Glomerular visceral epithelial cell (primary cell): Measurements from ENCODE around the gene IGF1R.
"Not testable (repeated sequence)": the region's sequence is repeated elsewhere in the genome, so short reads cannot be mapped to it uniquely, and the experiment has no call there.

ENCODE experiments used
- DNase-seq: peaks from one replicate; pipeline ENCODE4 v3.0.0-alpha.2; 2016; ENCODE audit errors: extremely low spot score

IGF1R gene

DNA sequence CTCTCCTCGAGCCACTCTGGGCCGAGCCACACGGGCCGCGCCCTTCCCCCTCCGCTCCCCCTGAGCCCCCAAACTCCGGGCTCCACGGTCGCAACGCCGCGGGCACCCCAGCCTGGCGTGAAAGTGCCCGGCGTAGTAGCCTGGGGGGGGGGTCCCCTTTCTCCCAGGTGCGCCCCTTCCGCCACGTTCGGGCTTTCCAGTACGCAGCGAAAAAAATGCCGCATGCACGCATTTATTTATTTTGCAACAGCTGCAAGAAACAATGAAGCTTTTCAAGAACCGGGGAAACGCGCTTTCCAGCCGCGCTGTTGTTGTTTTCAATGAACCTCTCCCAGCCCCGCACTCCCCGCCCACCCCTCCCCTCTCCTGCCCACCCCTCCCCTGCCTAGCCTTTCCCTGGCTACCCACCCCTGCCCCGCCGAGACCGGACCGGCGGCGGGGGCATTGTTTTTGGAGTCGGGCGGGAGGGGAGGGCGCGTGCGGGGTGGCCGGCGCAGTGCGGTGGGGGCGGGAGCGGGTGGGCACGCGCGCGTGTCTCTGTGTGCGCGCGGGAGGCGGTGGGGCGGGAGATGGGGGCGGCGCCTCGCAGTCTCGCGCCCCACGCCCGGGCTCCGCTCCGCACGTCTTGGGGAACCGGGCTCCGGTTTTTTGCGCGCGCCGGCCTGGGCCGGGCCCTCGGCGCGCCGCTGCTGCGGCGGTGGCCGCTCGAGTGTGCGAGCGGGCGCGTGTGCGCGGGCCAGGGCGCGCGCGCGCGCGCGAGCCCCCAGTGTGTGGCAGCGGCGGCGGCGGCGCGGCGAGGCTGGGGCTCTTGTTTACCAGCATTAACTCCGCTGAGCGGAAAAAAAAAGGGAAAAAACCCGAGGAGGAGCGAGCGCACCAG, at the start of gene IGF1R:
IGF1R (plus strand) TSS at position 766 of the 880 bp plus-strand sequence. CDS start 1,043 bp downstream, outside the sequence.
- DNase-seq, result peak; percentile 95

DNA sequence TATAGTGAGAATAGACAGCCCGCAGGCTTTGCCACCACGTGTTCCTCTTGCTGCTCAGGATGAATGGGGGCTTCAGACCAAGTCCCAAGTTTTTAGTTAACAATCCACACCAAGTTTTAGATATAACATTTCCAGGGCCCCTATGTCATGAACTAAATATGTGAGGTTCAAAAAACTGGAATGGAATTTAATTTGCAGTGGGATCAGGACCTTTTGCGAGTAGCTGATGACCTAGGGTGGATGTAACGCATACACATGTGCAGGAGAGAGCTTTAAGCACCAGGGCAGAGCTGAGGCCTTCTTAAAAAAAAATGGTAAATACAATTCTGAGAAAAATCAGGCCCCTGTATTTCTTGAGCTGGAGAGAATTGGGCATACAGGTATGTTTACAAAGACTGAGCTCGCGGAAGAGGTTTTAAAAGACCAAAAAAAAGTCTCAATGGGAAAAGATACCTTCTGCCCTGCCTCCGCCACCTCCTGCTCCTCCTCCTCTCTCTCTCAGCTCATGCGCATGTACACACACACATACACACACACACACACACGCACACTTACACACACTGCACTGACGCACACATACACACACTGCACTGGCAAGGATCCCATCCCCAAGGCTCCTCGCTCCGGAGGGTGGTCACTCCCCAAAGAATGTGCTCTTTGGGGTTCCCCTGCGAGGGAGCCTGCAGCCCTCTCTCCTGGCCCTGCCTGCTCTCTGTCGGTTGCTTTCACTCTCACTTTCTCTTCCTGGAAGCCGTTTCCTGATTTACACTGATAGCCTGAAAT, 48.2 kb upstream of the IGF1R start:
- DNase-seq, result peak; percentile 38

DNA sequence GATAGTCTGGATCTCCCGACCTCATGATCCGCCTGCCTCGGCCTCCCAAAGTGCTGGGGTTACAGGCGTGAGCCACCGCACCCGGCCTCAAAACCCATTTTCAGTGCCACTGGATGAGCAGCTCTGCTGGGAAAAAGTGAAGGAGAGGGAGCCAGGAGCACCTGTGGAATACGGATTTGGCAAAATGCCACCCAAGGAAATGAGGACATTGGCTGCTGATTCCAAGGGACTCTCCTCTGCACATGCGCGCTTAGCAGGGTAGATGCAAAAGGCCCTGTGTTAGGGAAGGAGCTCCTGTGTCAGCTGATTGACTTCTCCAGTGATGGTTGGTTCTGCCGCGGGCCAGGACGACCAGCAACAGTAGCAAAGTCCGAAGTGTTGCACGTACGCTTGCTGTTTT, 43.4 kb upstream of the IGF1R start:
- no peak for DNase-seq

DNA sequence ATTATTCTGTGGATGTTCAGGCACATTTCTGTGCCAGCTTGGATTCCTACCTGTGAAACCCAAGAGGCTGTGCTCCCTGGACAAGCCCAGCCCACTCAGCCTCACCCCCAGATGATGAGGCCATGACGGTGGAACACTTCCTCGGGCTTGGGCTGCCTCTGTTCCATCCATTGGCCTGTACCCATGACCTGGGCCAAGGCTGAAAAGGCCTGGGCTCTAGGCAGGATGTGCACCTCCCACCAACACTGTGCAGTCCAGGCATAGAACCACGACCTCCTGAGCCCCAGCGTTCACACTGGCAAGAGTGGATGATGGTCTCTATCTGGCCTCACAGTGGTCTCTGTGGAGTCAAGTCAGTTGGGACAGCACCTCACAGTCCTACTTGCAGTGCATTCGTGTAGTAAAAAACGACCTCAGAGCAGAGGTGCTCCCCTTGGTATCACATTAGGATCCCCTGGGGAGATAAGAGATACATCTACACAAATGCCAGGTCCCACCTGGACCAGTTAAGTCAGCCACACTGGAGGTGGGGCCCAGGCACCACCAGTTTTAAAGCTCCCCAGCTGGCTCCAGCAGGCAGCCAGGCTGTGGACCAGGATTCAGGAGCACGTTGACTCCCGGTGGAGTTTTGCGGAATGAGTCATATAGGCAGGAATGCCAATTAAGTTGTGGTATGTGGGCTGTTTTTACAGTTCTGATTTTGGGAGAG, 39.0 kb upstream of the IGF1R start:
- peak; percentile 74 for DNase-seq

DNA sequence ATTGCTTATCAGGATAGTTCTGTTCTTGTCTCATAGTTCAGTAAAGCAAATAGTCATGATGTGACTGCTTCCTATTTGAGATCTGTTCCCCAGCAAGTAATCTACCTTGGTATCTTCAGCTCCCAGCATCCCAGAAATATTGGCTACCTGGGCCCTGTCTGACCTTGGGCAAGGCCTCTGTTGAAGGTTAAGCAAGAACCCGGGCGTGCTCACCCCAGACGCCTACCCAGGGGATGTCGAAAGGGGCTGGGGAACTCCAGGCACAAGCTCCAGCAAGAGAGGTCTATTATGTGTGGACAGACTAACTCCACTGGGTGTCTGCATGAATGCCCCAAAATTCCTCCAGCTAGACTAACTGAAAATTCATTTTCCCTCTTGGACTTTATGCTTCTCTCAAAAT, 37.3 kb upstream of the IGF1R start:
- DNase-seq, result no peak

DNA sequence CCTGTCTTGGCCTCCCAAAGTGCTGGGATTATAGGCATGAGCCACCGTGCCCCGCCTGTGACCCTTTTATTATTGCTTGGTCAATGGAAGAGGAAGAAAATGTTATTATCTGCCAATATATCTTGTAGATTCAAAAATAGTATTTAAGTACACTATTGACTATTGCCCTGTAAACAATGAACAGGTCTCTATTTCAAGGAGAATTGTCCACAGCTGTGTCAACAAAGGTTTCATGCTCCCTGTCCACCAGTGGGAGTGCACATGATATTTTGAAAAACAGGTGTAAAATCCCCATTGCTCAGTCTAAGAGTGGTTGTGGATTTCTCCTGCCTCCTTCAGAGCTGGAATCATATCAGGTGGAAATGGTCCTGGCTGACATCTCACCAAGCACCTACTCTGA, 36.5 kb upstream of the IGF1R start:
- no peak for DNase-seq

DNA sequence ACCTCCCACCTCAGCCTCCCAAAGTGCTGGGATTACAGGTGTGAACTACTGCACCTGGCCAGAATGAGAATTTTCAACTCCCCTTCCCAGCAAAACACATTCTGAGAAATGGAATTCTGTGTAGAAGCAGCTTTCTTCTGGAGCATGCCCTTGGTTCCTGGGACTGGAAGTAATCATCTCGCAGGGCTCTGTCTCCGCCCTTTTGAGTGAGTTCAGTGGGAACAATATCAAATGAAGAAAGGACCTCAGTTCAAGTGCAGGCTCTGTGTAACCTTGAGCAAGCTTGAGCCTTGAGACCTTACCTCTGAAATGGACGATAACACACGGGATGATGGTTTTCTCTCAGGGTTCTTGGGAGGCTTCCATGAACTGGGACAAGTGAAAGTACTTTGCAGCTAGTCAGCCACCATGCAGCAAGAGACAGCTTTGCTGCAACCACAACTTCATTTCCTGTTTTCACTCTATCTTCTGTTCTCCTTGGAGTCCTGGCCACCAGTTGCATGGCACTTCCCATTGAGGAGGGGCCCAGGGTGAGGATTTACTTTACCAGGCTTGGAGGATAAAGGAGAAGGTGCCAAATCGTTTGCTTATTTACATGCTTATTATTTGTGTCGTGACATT, 35.7 kb upstream of the IGF1R start:
- no peak for DNase-seq

DNA sequence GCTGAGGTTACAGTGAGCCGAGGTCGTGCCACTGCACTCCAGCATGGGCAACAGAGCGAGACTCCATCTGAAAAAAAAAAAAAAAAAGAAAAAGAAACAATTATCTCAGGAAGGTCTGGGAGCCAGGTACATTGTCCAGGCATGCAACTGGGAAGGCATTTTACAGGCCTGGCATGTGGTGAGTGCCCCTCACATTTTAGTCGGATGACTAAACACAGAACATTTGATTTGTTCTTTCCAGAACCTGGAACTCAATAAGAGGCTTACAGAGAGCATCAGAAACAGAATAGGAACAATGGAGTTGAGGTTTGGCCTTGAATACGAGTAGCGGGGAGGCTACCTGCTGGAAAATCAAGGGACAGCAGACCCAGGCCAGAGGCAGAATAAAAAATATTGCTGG, 33.7 kb upstream of the IGF1R start:
- DNase-seq, result no peak

DNA sequence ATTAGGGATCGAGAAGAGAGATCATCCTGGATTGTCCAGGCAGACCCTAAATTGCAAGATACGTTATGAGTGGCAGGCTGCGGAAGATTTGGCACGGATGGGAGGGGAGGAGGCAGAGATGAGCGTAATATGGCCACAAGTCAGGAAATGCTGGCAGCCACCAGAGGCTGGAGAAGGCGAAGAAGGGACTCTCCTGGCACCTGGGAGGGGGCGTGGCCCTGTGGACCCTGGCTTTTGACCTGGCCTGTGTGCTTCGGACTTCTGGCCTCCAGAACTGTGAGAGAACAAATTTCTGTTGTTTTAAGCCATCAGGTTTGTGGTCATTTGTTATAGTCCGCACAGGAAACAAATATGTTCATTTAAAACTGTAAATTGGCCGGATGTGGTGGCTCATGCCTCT, 31.9 kb upstream of the IGF1R start:
- DNase-seq, result no peak

DNA sequence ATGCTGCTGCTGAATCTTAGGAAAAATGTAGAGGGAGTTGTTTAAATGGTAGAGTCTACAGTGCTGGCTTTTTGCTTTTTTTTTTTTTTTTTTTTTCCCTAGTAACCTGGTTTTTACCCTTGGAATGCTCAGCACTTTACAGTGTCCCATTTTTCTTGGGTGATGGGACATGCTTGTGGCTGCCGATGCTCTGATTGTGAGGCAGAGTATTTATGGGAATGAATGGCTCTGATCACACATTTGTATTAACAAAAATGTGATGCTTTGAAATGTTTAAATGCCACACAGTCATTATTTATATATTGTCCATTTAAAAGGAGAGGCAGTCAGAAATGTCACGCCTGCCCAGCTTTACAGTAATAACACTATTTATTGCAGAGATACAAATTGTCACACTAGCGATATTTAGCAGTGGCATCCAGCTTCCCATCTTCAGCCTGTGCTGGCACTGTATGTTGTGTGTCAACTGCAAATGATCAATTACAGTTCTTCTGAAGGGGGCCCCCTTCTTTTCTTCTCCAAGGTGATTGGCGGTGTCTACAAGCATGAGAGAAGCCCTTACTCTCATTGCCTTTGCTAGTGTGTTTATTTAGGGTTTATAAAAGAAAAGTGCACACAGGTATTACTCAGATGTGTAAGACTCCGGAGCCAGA, 30.9 kb upstream of the IGF1R start:
- no peak for DNase-seq

DNA sequence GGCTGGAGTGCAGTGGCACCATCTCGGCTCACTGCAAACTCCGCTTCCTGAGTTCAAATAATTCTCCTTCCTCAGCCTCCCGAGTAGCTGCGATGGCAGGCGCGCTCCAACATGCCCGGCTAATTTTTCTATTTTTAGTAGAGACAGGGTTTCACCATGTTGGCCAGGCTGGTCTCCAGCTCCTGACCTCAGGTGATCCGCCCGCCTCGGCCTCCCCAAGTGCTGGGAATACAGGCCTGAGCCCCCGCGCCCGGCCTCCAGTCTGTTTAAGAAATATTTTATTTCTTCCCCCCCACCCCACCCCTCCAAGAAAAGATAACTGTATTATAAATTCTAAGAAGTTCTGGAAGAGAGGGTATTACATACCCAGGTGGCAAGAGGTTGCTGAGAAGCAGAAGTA, 29.8 kb upstream of the IGF1R start:
- not testable (repeated sequence) for DNase-seq

DNA sequence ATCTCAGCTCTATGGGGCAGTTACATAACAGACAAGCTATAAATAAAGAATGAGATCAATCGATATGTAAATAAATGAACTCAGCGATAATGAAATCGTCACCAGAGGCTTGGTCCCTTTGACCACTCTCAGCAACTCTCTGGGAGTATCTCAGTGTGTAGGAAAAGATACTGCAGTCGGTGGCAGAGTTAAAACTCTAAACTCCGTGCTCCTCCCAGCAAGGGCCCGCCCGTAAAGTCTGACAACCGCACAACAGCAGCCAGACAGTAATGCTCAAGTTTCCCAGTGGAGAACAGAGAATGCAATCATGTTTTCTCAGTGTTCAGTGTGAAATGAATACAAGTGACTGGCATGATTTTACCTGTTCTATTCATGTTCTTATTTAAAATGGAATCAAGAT, 28.3 kb upstream of the IGF1R start:
- DNase-seq, result no peak

DNA sequence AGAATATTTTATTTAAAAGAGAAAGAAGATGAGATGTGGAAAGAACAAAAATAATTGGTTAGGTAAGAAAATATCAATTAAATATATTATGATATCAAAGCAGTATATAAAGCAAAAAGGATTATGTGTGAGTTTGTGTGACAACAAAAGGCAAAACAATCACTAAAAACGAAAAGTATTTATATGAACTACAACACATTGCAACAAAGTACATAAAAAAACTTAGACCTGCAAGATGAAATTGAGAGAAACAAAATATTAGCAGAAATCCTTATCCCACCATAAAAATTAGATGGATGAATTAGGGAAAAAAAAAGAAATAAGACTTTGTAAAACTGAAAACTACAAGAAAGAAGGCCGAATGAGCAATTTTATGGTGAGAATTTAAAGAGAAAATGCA, 27.3 kb upstream of the IGF1R start:
- no peak for DNase-seq

DNA sequence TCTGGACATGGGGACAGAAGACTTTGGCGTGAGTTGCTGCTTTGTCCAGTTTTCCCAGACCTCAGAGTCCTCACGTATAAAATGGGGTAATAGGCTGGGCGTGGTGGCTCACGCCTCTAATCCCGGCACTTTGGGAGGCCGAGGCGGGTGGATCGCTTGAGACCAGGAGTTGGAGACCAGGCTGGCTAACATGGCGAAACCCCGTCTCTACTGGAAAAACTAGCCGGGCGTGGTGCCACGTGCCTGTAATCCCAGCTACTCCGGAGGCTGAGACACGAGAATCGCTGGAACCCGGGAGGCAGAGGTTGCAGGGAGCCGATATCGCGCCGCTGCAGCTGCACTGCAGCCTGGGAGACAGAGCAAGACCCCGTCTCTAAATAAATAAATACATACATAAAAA, 22.7 kb upstream of the IGF1R start:
- DNase-seq, result no peak

DNA sequence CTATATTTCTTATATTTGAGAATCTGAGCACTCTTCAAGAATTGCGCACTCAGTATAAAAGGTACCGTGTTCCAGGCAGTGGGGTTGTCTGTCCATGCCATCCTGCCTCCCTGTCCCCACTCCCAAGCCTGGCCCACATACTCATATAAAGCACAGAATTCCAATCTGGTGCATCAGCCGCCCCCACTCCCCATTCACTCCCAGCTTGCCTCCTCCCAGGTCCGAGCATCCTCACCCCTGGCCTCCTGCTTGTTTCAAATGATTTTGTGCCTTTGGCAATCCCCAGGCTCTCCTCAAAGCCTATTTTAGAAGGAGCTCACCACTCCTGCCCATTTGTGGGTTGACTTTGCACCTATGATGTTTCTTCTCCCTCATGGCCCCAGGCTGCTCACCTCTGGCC, 22.2 kb upstream of the IGF1R start:
- no peak for DNase-seq

DNA sequence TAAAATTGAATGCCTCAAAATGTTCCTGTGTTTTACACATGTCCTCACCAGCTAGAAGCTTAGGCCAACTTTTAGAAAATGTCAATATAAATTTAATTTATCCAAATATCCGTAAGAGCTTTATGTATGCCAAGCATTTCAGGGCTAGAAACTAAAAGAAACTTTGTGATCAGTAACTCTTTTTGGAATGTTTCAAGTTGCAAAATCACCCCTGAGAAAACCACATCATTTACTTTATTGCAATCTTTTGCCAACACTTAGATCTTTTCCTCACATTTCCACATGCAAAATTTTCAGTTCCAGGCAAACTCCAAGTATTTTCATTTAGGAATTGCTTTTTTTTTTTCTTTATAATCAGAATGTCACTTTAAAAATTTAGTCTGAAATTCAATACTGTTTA, 20.1 kb upstream of the IGF1R start:
- no peak for DNase-seq

DNA sequence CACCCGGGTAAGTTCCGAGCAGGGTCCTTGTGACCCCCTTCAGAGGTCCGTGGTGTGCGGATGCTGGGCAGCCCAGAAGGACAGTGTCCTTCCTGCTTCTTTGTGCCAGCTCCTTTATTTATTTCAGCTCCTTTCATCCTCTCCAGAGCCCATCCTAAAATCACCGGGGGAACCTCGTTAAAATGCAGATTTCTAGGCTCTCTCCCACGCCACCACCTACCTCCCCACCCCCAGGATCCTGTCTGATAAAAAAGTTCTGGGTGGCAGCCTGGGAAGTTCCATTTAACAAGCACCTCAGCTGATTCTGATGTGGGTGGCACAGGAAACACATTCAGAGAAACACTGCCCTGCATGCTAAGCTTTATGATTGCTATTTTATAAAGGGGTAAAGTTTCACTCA, 12.5 kb upstream of the IGF1R start:
- no peak for DNase-seq

DNA sequence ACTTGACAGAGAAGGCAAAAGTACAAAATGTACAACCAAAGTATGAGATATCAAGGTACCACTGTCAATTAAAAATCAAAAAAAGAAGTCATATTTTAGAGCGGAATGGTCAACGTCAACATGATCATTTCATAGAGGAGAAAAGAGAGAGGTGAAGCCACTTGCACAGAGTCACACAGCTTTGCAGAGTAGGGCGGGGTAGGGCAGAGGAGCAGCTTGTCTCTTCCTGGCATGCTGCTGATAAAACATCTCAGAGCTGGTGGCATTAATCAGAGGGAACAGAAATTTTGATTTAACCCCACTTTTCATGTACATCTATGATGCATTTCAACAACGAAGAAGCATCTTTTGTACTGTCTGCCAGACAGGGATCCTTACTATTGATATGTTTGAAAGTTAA, 5.2 kb upstream of the IGF1R start:
- DNase-seq, result no peak

DNA sequence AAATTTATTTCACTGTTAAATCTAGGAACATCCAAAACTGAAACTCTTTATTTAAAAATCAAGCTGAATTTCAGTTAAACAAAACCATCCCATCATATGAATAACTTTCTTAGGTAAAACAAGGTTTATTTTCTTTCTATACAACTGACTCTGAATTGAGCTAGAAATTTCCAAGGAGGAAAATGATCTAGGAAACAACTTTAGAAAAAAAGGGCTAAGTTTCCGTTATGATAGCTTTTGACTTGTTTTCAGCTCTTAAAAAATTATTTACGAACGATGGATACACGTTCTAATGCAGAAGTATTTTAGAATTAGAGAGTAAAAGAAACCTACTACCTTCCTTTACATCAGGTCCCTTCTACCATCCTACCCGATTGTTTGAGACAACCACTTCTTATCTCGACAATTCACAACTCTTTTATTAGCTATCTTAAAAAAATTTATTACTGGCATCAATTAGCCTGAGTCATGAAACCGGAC, 1.8 kb upstream of the IGF1R start:
- no peak for DNase-seq

DNA sequence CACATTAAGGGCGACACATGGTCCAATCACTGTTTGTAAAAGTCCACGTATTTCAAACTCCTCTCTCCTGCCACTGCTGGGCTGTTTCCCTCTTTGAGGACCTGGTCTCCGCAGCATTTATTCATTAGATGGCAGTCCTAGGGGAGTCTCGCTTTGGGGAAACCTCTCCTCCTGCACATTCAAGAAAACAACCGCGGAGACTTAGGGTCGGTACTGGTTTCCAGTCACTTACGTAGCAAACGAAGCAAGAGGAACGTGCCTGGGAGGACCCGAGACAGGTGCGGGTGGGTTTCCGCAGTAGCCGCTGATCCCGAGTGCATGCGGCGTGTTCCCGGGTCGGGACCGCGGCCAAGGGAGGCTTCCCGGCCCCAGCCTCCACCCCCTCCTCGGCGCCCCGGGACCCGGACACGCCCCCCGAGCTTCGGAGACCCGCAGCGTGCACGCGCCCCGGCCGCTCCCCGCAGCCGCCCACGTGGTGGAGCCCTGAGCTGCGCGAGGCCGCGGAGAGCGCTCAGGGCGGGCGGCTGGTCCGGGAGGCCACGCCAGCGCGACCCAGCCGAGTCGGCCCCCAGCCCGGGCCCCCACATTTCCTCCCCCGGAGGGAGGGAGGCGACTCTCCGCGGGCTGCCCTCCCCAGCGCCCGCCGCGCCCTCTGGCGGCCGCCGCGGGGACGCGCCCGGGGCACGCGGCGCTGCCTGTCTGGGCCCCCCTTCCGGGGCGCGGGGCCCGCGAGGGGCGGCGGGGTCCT, 1.1 kb upstream of the IGF1R start:
- DNase-seq, result peak; percentile 64
